NCI-H2227 (cell line): ENCODE results near the gene NTSR1.

Experiments
- DNase-seq: peaks from one replicate; lab custom pipeline; 2025; ENCODE audit not compliant: unreplicated experiment; lab: John Stamatoyannopoulos, UW

NTSR1 gene

DNA sequence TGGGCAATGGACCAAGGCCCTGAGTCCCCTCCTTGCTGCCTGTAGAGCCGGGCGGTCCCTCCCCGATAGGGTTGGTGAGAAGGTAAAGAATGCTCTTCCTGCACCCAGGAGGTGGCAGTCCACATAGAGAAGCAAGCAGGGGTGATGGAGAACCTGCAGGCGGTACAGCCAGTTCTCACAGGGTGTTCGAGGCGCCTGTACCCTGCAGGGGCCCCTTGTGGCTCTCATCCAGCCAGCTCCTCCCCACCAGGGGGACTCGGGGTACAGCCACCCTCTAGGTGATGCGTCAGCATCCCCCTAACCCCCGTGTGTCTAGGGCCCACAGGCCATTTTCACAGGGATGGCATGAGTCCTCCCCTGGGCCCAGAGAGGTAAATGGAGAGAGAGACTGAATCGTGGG is 103.1 kb downstream of the NTSR1 start:
- no peak for DNase-seq
